Hematopoietic multipotent progenitor cell (in vitro differentiated cells): Measurements from ENCODE around the gene CSNK2A2. TPM values are rescaled to one million over a fixed set of nuclear protein-coding genes. Genes with fewer than 3 reads are reported as not detected.

Experiments used
- DNase-seq, 3 donors: peaks; one replicate each; pipeline ENCODE4 v3.0.0-alpha.2; 2011 to 2015; ENCODE audit warnings: low read depth in 2 of 3, low spot score in 2 of 3
- total RNA-seq: library from RNA; depleted of rRNA; stranded (reverse); fragments of >200 nt; gene quantifications from one replicate; pipeline ENCODE4 v1.2.3, GENCODE V29; 2012

CSNK2A2 gene
- total RNA-seq, 1 donor: 21.8 TPM

DNA sequence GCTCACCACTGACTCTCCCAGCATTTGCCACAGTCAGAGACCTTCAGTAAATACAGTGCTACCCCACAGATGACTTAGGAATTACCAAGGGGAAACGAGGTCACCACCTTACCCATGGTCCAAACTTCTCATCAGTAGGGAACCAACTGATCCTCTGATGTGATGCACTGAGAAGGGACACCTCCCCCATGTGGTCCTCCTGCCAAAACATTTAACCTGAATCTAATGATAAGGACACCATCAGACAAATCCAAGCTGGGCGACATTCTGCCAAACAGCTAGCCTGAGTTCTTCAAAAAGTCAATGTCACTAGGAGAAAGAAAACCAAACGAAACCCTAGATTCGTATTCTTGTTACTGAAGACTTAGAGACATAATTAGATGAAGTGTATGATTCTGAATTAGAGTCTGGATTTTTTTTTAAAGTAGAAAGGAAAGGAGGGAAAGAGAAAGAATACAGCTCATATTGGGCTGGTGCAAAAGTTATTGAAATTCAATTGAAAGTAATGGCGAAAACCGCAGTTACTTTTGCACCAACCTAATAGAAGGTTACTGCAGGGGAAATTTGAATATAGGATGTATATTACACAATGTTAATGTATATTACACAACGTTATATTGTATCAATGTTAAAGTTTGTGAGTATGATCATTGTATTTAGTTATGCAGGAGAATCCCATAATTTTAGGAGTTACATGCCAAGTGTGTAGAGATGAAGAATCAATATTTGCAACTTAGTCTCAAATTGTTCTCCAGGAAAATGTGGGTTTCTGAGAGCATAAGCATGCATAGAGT lies 2.3 kb upstream of the CSNK2A2 start:
- no peak for DNase-seq

DNA sequence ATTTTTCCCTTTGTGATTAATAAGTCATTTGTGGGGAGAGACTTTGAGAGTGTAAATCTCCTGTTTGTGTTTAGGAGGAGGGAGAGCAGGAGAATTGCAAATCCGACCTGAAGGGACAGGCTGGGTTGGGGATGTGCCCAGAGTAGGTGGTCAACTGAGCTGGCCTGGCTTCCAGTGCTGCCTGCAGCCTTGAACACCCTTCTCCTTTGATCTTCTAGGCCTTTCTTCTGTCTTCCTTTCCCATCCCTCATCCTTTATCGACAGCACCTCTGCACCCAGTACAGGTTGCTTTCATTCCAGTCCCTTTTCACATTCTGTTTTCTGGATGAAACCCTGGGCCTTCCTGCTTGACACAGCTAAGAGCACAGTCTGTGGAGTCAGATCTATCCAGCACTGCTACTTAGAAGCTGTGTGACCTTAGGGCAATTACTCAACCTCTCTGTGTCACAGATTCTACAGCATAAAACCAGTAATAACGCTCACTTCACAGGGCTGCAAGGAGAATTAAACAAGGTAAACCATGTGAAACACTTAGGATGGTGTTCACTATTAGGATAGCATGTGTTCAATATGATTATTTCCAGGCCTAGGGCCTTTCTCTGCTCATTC lies 1.0 kb upstream of the CSNK2A2 start:
- DNase-seq: no peak

DNA sequence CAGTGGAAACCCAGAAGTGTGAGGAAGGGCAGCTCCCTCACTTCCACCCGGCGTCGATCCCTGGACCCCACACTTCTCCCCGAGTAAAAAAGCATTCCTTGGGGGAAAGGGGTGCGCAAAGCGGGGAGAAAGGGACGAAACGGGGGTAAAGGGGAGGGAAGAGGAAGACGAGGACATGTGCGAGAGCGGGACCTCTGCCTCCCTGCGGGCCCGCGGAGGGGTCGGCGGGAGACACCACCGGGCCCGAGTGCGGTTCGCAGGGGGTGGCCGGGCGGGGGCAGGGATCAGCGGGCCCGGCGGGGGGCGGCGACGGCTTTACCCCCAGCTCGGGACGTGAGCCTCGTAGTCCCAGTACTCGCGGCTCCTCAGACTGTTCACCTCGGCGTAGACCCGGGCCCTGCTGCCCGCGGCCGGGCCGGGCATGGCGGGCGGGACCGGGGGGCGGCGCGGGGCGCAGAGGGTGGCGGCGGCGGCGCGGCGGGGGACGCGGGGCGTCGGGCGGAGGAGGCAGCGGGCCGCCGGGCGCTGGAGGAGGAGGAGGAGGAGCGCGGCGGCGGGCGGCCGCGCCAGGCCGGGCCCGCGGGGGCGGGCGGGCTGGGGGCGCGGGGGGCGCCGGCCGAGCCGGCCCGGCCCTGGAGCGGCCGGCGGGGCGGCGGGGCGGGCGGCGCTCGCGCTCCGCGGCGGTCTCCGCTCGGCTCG lies 443 bp downstream of the CSNK2A2 start:
- DNase-seq: peak in 1 of 3 donors; percentile 14

DNA sequence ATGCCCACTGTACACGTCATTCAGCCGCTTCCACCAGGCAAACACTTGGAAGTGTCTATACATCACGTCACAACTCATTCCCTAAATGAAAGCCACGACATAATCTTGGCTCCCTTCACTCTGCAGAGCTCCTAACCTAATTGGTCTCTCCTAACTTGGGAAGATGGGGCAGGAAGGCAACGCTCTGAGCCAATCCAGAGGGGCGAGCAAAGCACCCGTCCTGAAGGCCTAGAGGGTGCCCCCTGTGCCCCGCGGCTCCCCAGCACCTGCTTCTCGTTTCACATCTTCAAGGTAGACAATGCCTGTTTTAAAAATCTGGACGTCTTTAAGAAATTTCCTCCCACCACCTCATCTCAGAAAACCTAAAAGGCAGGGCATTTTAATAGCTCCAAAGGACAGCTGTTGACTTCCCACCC lies 1.0 kb downstream of the CSNK2A2 start:
- no peak for DNase-seq

DNA sequence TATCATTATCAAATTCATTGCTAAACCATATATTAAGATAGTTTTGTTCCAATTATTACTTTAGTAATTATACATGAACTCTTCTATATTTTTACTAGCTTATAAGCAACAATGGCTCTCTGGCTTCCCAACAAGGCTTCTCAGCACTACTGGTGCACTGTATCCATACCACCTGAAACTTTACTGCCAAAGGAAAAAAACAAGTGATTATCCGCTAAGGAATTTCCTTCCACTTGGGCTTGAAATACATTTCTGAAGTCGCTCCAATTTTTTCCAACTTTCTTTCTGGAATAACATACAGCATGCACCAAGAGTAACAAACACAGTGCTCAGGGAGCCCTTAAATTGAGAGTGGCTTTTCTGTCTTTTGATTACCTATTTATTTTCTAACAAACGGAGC lies 2.1 kb downstream of the CSNK2A2 start:
- no peak for DNase-seq

DNA sequence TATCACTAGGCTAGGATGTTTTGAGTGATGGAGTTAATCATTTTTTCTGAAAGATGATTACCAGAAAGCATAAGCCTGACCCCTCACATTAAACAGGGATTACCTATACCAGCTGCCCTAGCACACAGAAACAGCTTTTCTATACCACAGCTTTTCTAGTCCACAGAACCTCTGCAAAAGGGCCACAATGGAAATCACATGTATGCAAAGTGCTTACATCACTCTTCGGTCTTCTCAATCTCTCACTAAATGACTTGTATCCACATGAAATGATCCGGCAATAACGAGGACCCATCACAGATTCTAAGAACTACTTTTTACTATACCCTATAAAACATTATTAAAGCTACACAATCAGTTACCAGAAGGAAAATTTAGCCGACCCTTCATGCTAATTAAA lies 2.6 kb downstream of the CSNK2A2 start:
- no peak for DNase-seq

DNA sequence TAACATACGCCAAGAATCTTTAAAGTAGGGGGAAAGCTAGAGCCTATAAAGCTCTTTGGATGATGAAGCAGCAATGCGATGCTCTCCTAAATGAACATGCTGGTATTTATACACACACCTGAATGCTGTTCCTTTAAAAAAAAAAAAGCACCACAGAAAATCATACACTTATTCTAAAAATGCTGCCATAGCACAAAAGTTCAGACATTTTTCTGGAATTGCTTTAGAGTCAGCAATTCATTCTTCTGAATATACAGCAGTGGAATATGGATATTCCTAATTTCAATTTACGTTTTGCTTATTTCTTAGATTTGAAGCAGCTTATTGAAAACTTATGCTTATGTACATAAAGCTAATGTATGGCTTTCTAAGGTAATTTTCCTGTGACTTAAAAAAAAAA lies 3.1 kb downstream of the CSNK2A2 start:
- DNase-seq: no peak

DNA sequence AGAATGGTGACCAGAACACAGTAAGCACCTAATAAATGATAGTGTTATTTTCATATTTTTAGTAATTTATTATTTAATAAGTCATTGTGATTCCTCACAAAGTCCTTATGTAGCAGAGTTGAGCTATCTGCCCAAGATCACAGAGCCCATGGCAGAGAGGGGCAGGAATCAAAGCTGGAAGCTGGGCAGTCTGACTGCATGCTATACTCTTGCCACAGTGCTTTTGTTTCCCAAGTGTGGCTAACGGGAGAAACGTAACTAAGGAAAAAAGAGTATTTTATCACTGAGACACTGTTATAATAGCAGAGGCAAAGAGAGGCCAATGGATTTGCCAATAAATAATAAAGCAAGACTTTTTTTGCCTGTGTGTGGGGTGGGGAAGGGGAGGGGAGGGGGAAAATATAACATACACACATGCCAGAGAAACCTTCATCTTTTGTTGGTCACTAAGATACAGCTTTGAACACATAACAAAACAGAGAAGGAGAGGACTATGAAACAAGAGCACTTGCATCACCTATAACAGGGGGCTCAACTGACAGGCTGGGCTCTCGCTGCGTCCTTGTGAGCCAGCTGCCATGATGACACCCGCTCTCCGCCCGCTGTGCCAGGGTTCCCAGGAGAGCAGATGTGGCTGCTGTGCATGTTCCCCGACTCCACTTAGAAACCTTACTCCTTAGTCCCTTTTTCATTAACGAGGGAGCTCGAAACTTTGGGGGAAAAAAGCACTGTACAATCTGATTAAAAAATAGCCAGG lies 10.1 kb downstream of the CSNK2A2 start:
- DNase-seq: no peak

DNA sequence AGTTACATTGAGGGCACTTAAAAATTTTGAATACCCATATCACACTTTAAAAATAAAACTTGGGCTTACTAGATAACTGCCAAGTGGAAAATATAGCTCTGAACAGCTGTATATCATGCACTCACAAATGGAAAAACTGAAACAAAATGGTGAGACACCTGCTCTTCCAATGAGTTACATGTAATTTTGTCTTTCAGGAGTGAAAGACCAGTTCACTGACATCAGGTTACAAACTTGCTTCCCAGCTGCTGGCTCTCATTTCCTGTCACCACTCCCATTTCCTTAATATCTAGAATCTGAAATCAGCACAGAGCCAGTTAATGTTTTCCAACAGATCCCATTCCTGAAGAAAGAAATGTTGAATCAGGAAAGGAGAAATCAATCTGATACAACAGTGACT lies 10.8 kb downstream of the CSNK2A2 start:
- DNase-seq: no peak

DNA sequence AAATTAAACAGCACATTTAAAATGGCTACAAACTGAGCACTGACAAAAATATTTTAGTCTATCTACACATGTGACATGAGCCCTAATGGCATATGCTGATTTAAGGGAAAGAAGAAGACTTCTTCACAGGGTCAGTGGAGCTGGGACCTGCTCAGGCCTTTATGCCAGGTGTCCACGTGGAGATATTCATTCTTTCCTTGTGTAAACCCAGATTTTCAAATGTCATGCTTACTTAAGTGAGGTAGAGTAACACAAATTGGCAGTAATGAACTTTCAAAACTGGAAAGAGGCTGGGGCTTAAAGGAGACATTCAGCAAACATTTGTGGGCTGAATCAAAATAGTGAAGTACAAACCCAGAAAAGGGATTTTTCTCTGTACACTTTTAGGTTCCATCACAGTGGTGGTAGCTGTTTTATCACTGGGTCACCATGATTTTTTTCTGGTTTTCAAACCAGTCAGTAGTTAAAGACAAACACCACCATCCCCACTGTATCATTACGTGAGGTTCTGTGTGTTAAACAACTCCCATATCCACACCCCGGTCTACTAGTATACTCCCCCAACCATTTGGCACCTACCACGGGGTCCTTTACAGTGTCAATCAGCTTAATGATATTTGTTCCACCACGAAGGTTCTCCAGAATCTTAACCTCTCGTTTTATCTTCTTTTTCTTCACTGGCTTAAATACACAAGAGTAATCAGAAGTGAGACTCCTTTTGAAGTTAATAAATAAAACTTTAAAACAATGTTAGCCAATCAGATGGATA lies 11.5 kb downstream of the CSNK2A2 start:
- DNase-seq: no peak

DNA sequence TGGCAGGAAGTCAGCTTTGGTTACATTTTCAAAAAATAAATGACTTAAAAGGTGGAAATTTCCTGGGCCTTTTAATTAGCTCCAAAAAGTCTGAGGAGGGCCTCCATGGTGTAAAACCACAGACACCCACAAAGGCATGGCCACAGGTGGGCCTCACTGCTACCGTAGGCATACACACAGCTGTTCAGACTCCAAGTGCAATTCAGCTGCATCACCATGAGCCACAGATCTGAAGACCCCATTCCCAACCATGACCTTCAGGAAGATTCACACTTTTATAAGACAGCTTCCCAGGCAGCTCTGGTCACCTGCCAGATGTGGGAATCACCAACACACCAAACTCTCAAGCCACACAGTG lies 20.6 kb downstream of the CSNK2A2 start:
- DNase-seq: no peak

DNA sequence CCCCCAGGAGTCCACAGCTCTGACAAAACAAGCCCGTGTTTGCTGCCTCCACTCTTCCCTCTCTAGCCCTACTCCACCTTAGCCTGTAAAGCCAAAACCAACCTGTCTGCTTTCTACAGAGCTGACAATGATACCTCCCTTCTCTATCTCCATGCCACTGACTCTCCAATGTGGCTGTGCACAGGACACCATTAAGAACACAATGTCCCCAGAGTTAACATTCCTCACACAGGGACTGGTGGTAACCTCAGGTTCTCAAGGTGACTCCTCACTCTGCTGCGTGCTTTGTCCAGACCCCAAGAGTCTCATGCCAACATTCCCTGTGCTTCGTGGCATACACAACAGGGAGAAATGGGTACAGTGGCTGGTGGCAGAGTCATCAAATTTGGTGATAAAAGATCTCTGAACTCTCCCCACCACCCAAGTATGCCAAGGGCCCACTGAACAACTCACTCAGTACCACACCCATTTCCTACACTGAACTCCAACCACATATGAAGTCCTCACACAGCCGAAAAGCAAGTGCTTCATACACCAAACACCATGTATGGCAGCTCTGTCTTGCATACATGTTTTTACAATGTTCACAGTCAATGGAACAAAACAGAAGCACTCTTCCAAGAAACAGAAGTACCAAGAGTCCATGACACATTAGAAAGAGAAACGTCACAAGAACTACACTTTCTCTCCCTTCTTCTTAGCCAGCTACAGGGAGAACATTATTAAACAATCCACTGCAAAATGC lies 21.1 kb downstream of the CSNK2A2 start:
- DNase-seq: no peak

DNA sequence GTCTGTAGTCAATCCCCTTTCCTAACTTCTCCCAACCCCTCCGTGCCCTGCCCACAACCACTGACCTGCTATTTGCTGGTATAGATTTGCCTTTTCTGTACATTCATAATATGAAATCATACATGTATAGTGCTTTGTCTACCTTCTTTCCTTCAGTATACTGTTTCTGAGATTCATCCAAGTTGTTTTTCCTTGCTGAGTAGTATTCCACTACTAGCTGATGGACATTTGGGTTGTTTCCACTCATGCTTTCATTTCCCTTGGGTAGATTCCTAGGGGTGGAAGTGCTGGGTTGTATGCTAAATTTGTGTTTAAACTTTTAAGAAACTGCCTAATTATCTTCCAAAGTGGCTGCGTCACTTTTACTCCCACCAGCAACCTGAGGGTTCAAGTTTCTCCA lies 27.7 kb downstream of the CSNK2A2 start:
- DNase-seq: no peak

DNA sequence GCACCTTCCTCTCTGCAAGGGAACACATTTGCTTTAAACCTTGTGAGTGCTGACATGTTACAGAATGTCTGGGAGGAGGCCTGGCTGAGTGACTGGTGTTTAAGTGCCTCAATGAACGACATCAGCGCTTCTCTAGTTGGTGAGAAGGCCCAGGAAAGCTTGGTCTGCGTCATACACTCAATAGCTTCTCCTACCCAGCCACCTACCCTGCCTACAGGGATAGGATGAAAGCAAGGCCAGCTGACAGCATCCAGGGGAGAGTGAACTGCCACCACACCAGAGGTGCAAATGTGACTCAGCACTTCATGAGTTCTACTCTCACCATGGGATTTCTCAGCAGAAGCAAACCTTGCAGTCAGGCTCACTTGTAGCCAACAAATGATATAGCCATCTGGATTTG lies 37.1 kb downstream of the CSNK2A2 start:
- no peak for DNase-seq

DNA sequence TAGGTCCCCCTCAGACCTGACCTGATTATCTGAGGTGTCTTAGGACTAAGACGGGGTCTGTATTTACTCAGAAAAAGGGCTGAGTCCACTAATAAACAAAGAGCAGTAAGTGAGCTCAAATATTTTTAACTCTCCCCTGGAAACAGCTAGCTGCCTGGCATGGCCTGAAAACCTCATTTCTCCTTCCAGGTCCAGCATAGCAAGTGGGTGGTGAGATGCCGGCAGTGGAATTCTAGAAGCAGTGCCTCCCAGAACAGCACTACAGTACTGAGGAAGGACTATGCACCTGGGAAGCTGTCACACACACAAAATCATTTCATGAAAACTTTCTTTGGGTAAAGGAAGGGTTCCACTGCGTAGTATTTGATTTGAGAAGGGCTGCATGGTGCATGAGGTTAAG lies 39.2 kb downstream of the CSNK2A2 start:
- no peak for DNase-seq

DNA sequence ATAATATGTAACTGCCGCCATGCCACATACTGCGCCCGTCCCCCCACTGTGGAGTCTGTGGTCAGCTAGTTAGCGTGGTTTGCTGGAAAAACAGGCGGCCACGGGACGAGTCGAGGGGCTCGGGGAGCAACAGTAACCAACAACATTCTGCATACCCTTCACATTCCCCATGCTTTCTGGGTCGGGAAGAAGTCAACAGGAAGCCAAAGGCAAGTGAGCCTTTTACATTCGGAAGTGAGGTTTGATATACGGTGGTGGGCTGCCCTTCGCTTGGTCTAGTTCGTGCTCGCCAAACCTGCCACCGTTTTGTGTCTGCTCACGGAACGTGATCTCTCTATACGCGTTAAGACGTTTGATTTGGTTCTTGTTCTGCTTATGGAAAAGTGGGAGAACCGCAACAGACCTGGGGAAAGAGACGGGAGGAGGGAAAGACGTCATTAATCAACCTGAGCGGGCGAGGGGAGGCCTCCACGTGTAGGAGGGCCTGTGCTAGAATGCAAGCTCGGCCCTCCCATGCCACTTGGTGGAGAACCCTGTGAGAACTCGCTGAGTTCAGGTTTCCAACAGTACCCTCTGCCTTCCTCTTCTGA lies 39.9 kb downstream of the CSNK2A2 start:
- DNase-seq: no peak

DNA sequence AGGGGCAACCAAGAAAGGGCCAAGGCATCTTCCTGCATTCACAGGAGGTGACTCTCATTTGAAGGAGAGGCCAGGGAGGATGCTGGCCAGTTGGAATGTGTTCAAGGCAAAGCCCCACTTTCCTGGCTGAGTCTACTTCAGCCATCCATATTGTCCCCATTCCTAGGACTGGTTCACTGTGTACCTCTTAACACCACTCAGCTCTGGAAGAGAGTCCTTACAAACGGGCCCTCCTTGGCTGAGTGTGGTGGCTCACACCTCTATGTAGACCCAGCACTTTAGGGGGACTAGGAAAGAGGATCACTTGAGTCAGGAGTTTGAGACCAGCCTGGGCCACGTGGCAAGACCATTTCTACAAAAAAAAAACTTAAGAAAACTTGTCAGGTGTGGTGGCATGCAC lies 40.7 kb downstream of the CSNK2A2 start:
- no peak for DNase-seq

DNA sequence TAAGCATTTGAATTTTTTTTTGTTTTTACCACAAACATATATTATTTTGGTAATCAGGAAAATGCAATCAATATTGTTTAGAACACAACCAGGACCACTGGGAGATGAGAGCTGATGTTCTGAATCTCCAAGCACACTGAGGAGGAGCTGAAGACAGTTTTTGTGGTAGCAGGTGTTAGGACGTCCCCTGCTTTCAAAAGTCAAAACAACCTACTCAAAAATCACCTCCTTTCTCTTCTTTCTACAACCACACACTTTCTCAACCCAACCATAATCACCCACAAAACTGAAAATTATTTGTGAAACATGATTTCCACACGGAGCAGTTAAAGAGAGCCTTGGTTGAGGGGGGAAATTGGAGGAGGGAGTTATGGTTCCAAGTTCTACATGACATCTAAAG lies 42.1 kb downstream of the CSNK2A2 start:
- DNase-seq: no peak

DNA sequence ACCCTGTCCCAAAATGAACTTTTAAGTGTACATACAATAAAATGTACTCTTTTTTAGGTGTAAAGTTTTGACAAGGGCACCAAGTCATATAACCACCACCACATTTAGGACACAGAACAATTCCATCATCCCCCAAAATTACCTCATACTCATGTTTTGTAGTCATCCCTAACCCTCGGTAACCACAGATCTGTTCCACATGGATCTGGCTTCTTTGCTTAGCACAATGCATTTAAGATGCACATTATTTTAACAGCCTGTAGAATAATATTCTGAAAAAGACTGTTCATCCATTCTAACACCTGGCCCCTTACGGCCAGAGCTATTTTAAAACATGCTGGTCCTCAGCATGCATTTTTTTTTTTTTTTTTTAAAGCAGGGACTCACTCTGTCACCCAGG lies 43.6 kb downstream of the CSNK2A2 start:
- DNase-seq: no peak
